Right forelimb (tissue), 1 donor: ENCODE results near the gene AKT1S1.

Experiments used
- DNase-seq: peaks from one replicate; pipeline ENCODE4 v3.0.0-alpha.2; 2018

AKT1S1 gene

GRCh38 chr19:49866933-49867782 is 10.0 kb downstream of the AKT1S1 start, which contains the start of gene PNKP:
Gene PNKP, minus strand, starts transcription at chr19:49867576. Its CDS starts 372 bp downstream, at chr19:49867204.
- DNase-seq, result peak; percentile 97

- no peak for DNase-seq
These were observed 12.3 kb downstream of the AKT1S1 start for GRCh38 chr19:49864890-49865289.

- DNase-seq, result no peak
These were observed 13.2 kb downstream of the AKT1S1 start for GRCh38 chr19:49863935-49864320.

- DNase-seq, result no peak
These were observed 13.8 kb downstream of the AKT1S1 start for GRCh38 chr19:49863254-49863934.

- no peak for DNase-seq
These were observed 14.5 kb downstream of the AKT1S1 start for GRCh38 chr19:49862391-49863253.

- no peak for DNase-seq
These were observed 15.4 kb downstream of the AKT1S1 start for GRCh38 chr19:49861541-49862378.

- DNase-seq, result no peak
These were observed 16.0 kb downstream of the AKT1S1 start for GRCh38 chr19:49861107-49861506.

- no peak for DNase-seq
These were observed 16.6 kb downstream of the AKT1S1 start for GRCh38 chr19:49860336-49861102.

- DNase-seq, result no peak
These were observed 17.3 kb downstream of the AKT1S1 start for GRCh38 chr19:49859682-49860335.

GRCh38 chr19:49858088-49858985 is 18.8 kb downstream of the AKT1S1 start:
- no peak for DNase-seq

GRCh38 chr19:49857838-49858087 is 19.4 kb downstream of the AKT1S1 start:
- DNase-seq, result no peak

- DNase-seq, result no peak
These were observed 19.9 kb downstream of the AKT1S1 start for GRCh38 chr19:49857061-49857837.

- no peak for DNase-seq
These were observed 20.6 kb downstream of the AKT1S1 start for GRCh38 chr19:49856574-49857021.

GRCh38 chr19:49855676-49856573 is 21.2 kb downstream of the AKT1S1 start:
- no peak for DNase-seq

GRCh38 chr19:49855277-49855675 is 21.9 kb downstream of the AKT1S1 start:
- DNase-seq, result no peak

- DNase-seq, result no peak
These were observed 22.5 kb downstream of the AKT1S1 start for GRCh38 chr19:49854378-49855263.

GRCh38 chr19:49853852-49854377 is 23.2 kb downstream of the AKT1S1 start:
- no peak for DNase-seq
